Activated CD8-positive, alpha-beta memory T cell treated with anti-CD3 and anti-CD28 coated beads for 36 hours (primary cell): ENCODE data around the gene STAT5B. TPM values are rescaled to one million over a fixed set of nuclear protein-coding genes. Genes with fewer than 3 reads are reported as not detected.

Experiments used
- CTCF ChIA-PET: fragments of 350-600 bp; sonication (Branson Sonifier 250); formaldehyde crosslinking; loops from one replicate; lab custom pipeline; 2021; ENCODE audit warnings: antibody characterized with exemption; lab: Charles Lee
- POLR2A ChIA-PET: fragments of 350-600 bp; sonication (Branson Sonifier 250); formaldehyde crosslinking; loops from one replicate; lab custom pipeline; 2021; ENCODE audit warnings: antibody characterized with exemption; lab: Charles Lee
- total RNA-seq, 2 experiments: library from RNA; stranded (reverse); gene quantifications; one replicate each; pipeline ENCODE4 v1.2.3, GENCODE V29; 2021

The STAT5B gene
- total RNA-seq, 2 experiments from 2014 or later: 102 to 111 TPM

DNA sequence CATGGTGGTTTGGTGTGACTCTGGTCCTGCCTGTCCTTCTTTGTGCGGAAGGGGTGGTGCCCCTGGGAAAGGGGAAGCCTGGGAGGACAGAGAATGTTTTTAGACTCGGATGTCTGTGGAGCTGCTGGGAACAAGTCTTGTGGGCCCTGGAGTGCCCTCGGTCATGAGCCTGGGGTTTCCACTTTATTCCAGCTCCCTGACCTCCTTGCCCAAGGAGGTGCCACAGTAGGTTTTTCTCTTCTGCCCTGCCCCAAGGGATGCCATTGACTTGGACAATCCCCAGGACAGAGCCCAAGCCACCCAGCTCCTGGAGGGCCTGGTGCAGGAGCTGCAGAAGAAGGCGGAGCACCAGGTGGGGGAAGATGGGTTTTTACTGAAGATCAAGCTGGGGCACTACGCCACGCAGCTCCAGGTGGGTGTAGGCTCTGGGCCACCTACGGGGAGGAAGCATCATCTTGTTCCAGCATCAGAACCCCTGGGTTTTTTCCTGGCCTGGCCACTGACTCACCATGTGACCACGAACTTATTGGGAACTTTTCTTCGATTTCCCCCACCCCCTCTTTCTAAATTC lies 13.5 kb upstream of the STAT5B start:
- ChIA-PET POLR2A (interaction anchor here (0.6 to 4.2 kb wide), 11 partner anchors 9 to 67 kb away, joined by 3 to 30 read pairs (median 8); no protein-coding TSS in a partner anchor), CTCF (interaction anchor here (1.2 to 4.0 kb wide), 7 partner anchors 10 to 288 kb away, joined by 3 to 19 read pairs (median 4); partner anchors contain the start of gene PSMC3IP)

DNA sequence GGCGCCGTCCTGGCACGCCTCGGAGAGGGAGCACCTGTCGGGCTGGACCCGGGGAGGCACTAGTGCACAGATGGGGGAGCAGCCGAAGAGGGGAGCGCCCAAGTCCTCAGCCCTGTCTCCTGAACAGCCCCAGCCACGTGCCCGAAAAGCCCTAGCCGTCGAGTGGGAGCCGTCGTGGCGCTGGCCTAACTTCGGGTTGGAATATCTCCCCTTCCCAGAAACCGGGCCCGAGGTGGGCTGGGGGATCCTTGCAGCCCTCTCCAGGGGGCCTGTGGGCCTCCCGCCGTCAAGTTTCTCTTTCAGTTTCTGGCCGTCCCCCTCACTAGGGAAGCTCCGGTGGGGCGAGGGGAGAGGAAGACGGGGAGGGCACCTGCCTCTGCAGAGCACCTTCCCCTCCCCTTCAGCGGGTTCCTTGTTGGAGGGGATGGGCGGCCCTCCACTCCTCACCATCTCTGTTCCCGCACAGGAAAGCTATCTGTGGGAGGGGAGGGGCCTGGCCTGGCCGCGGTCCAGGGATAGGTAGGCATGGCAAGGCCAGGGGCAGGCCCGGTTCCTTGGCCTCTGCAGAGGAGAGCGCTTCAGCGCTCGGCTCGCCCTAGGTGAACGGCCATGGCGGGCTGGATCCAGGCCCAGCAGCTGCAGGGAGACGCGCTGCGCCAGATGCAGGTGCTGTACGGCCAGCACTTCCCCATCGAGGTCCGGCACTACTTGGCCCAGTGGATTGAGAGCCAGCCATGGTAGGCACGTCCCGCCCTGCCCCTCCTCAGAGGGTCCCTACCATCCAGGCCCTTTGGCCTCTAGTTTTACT lies 12.8 kb upstream of the STAT5B start:
- ChIA-PET POLR2A (interaction anchor here (0.6 to 4.2 kb wide), 14 partner anchors 10 to 133 kb away, joined by 3 to 30 read pairs (median 8); partner anchors contain the start of gene STAT3), CTCF (interaction anchor here (0.6 to 4.0 kb wide), 10 partner anchors 9 to 289 kb away, joined by 3 to 19 read pairs (median 4); partner anchors contain the start of genes PSMC3IP and STAT3)

DNA sequence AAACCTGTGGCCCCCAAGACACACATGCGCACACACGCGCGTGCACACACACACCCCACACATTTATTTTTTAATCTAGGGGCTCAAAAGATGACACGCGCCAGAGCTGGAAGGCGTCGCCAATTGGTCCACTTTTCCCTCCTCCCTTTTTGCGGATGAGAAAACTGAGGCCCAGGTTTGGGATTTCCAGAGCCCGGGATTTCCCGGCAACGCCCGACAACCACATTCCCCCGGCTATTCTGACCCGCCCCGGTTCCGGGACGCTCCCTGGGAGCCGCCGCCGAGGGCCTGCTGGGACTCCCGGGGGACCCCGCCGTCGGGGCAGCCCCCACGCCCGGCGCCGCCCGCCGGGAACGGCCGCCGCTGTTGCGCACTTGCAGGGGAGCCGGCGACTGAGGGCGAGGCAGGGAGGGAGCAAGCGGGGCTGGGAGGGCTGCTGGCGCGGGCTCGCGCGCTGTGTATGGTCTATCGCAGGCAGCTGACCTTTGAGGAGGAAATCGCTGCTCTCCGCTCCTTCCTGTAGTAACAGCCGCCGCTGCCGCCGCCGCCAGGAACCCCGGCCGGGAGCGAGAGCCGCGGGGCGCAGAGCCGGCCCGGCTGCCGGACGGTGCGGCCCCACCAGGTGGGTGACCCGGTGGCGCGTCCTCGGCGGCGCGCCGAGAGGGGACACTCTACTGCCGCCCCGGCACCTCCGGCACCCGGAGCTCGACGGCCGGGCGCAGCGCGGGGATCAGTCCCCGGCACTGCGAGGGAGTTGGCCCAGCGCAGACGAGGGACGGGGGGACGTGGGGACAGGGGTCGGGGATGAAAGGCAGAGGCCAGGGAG lies 12.0 kb upstream of the STAT5B start, which contains the start of gene STAT5A:
Gene STAT5A (plus strand): TSS at position 522 of the 826 bp plus-strand sequence. CDS start 914 bp downstream, outside the sequence.
- ChIA-PET CTCF (interaction anchor here (0.6 to 4.0 kb wide), 6 partner anchors 14 to 290 kb away, joined by 3 to 19 read pairs (median 4); partner anchors contain the start of genes PSMC3IP and STAT3), POLR2A (interaction anchor here (0.6 to 4.2 kb wide), 13 partner anchors 9 to 134 kb away, joined by 3 to 30 read pairs (median 8); partner anchors contain the start of gene STAT3)

DNA sequence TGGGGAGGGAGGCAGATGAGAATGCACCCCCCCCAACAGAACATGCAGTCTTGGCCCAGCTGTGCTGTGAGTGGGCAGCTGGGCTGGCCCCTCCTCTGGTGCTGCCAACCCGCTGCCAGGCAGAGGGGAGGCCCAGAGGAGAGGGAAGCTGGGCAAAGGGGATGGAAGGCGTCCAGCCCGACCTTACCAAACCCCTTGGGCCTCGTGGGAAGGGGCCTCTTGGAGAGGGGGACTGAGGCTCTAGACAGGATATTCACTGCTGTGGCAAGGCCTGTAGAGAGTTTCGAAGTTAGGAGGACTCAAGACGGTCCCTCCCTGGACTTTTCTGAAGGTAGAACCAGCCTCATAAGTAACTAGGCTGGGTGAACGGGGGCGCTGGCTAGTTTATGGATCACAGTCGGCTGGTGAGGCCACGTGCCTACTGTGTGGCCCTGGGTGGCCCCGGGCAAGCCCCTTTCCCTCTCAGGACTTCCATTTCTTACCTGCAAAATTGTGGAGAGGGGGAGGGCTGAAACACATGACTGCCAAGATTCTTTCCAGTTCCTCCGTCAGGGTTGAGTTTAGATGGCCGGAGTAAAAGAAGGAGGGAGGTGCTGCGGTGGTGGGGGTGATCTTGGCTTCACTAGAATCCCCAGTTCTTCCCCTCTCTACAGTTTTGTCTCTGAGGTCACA lies 11.2 kb upstream of the STAT5B start:
- CTCF ChIA-PET: interaction anchor here (0.6 to 4.0 kb wide), 7 partner anchors 13 to 67 kb away, joined by 3 to 19 read pairs (median 3); no protein-coding TSS in a partner anchor
- POLR2A ChIA-PET: interaction anchor here (1.4 to 4.2 kb wide), 7 partner anchors 13 to 65 kb away, joined by 3 to 30 read pairs (median 8); no protein-coding TSS in a partner anchor

DNA sequence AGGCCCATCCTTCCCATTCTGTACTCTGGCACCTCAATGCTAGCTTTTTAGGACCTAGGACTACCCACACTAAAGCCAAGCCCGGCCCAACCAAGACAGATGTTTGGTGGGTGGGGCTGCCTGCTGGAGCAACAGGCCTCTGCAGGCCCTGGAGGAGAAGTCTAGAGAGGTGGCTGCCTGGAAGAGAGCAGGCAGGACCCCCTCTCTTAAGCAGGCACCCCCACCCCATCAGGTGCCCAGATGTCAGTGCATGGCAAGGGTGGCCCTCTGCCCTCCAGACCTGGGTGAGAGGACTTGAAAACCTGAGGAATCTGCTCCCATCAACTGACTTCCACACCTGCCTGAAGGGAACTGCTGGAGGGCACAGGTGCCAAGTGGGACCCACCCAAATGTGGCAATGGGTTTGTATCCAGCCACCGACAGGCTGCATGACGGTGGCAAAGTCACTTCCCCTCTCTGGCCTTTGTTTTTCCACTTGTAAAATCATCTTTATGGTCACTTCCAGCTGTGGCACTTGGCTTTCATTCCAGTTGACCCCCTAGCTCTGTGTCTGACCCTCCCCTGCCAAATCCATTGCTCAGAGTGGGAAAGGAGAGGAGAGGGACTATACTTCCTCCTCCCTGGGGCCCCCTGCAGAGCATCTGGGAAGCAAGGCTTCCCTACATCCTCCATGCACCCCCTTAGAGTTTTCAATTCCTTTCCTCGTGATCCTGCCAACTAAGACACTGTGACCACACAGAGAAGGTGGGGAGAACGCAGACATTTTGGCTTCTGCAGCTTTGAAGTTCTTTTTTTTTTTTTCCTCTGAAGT lies 10.4 kb upstream of the STAT5B start:
- ChIA-PET CTCF (interaction anchor here (0.6 to 4.0 kb wide), 6 partner anchors 12 to 116 kb away, joined by 3 to 19 read pairs (median 4); no protein-coding TSS in a partner anchor), POLR2A (interaction anchor here (1.2 to 4.2 kb wide), 3 partner anchors 36 to 39 kb away, joined by 3 to 24 read pairs (median 3); no protein-coding TSS in a partner anchor)

DNA sequence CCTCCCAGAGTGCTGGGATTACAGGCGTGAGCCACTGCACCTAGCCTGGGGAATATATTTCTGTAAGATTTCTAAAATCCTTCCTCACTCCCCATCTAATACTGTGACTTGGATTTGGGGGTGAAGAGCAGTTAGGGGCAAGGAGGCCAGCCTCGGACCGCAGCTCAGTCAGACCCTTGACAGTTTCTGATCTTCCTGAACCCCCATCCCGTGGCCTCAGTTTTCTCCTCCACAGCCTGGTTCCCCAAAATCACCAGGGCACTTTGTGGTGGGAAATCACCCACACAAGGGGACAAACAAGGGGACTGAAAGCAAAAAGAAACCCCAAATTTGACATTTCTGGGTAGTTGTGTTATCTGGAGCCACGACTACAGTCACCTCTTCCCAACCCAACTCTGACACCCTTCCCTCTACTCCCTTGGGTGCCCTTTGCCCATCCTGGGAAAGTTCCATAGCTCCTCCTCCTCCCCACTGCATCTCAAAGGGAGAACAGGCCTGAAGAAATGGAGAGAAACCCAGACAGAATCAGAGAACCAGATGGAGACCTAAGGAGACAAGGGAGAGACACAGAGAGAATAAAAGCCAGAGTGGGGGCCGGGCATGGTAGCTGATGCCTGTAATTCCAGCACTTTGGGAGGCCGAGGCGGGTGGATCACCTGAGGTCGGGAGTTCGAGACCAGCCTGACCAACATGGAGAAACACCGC lies 9.3 kb upstream of the STAT5B start:
- ChIA-PET POLR2A (interaction anchor here (0.6 to 4.2 kb wide), 5 partner anchors 11 to 260 kb away, joined by 3 to 24 read pairs (median 3); no protein-coding TSS in a partner anchor), CTCF (interaction anchor here (0.7 to 1.4 kb wide), 2 partner anchors 118 to 168 kb away, joined by 3 to 5 read pairs; no protein-coding TSS in a partner anchor)

DNA sequence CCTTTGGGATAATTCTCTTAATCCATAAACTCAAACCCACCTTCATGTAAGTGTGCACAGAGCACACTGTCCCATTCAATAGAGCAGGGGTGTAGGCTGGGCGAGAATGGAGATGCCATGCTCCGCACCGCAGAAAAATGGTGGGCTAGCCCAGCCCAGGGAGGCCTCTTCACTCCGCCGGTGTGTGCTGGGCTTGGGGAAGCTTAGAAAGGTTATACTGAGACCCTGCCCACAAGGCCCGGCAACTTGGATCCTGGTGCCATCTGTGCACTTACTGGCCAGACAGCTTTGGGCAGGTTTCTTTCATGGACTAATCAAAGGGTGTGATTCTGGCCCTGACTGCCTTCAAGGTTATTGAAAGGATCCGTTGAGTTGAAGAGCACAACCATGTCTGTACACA lies 8.4 kb upstream of the STAT5B start:
- ChIA-PET CTCF (no interaction called here), POLR2A (interaction anchor here (0.6 to 0.7 kb wide), 2 partner anchors 10 to 132 kb away, joined by 3 to 4 read pairs; no protein-coding TSS in a partner anchor)

DNA sequence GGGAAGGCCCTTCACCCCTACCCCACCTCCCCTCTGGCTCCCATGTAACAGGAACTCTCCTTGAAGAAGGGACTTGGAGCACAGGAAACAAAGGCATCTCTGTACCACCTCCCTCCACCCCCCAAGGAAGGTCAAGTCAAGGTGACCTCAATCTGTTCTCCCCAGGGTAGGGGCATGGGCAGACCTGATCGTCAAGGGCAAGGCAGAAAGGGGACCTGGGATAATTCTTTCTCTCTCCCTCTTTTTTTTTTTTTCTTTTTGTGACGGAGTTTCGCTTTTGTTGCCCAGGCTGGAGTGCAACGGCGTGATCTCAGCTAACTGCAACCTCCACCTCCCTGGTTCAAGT lies 7.8 kb upstream of the STAT5B start:
- ChIA-PET CTCF (no interaction called here), POLR2A (interaction anchor here (0.7 kb wide), 1 partner anchor 10 kb away, joined by 4 read pairs; no protein-coding TSS in a partner anchor)

DNA sequence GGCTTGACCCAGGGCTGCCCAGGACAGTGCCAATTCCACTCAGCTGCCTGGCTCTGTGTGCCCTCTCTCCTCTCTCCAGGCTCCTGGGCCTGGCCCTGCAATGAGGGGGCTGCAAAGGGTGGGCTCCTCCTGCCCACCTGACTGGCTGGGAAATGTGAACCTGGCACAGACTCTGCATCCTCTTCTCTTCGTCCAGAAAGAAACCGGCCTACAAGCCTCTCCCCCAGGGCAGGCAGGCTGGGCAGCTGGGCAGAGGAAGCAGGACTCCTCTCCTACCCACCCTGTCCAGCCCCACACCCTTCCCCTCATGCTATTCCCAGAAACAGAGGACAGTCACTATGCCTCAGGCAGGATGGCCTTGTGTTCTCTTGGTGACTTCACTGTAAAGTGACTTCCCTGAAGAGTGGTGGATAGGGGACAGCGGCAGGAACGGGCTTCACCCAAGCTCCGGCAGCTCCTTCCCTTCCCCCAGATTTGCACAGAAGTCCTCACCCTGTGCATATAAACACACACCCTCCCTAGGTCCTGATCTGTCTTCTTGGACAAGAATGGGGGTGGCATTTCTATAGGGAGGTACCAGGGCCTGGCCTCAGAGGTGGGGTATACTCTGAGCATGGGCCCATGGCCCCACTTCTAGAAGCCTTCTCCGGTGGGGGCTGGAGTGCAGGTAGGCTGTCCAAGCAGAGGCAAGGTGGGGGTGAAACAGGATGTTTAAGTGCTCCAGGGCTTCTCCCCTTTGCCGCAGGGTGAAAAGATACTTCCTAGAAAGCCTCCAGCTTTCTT lies 7.2 kb upstream of the STAT5B start:
- CTCF ChIA-PET: no interaction called here
- POLR2A ChIA-PET: no interaction called here

DNA sequence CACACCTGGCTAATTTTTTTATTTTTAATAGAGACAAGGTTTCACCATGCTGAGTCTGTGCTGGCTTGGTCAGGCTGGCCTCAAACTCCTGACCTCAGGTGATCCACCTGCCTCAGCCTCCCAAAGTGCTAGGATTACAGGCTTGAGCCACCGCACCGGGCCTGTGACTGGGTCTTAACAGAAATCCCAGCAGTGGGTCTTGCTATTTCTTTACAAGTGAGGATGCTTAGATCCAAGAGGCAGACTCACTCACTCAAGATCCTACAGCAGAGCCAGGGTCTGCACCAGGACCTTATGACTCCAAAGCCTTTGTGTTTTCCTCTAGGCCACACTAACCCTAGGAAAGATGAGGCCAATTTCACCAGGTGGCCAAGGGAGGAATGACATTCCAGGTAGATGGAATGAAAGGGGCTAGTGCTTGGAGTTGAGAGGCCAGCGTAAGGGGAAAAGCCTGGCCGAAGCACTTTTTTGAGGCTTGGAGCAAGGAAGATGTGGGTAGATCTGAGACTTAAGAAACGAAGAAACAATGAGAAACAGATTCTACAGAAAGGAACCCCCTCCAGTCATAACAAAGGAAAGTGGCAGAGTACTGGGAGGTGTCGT lies 6.4 kb upstream of the STAT5B start:
- POLR2A ChIA-PET: no interaction called here

DNA sequence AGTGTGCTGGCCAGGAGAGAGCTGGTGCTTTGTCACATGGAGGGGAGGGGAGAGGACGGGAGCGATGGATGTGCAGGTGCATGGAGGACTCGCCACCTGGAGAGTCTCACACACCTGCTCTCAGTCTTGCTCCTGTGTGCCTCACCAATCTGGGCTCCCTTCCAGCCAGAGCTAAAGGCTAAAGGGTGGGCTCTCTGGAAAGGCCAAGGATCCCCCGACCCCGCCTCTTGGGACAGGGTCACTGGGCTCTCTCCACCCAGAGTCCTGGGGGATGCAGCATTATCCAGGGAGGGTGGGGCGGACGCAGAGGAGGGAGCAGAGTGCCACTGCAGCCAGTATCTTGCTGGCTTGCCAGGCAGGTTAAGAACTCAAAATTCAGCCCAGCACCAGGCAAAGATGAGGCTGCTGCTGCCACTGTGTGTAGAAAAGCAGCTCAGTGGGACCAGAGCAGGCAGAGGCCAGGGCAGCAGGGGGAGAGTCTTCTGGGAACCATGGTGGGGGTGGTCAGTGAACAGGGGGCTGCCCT lies 5.4 kb upstream of the STAT5B start:
- POLR2A ChIA-PET: interaction anchor here (0.7 kb wide), 1 partner anchor 236 kb away, joined by 3 read pairs; no protein-coding TSS in a partner anchor
- CTCF ChIA-PET: interaction anchor here (1.4 to 2.3 kb wide), 2 partner anchors 12 to 59 kb away, joined by 5 to 8 read pairs; no protein-coding TSS in a partner anchor

More for the DNA sequence above, 6.4 kb upstream of the STAT5B start:
- CTCF ChIA-PET: interaction anchor here (1.4 to 2.3 kb wide), 2 partner anchors 13 to 60 kb away, joined by 5 to 8 read pairs; no protein-coding TSS in a partner anchor

DNA sequence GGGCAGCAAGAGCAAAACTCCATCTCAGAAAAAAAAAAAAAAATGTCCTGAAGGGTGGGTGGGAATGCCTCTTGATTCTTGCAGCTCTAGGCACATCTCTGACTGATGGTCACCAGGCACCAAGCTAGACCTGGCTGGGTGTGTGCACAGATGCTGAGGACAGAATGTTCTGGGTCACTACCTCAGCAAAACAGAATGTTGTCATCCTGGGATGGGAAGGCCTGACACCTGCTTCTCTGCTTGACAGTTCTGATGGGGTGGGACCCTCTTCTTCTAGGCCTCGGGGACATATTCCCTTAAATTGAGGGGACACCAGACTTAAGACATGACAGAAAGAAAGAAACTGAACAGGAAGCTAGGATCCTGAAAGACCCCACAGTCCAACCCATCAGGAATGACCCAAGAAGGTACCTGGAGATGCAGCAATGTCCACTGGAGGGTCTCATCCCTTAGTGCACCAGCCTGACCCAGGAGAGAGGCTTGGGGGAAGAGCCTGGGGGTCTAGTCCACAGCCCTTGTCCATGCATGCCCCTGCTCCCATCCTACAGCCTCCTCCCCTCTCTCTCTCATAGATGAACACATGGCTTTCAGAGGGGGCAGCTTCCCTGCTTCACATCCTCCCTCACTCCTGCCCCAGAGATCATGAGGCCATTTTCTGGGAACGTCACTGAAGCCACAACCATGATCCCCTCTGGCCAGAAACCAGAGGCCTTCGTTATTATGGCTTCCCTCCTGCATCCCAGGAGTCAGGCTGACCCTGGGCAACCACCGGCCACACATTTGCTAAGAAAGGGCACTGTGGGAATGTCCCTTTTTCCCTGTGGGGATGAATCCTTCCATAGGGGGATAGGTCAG lies 3.8 kb upstream of the STAT5B start:
- ChIA-PET CTCF (interaction anchor here (1.2 to 3.5 kb wide), 3 partner anchors 9 to 58 kb away, joined by 3 to 17 read pairs (median 8); no protein-coding TSS in a partner anchor), POLR2A (interaction anchor here (1.1 kb wide), 1 partner anchor 9 kb away, joined by 8 read pairs; no protein-coding TSS in a partner anchor)

DNA sequence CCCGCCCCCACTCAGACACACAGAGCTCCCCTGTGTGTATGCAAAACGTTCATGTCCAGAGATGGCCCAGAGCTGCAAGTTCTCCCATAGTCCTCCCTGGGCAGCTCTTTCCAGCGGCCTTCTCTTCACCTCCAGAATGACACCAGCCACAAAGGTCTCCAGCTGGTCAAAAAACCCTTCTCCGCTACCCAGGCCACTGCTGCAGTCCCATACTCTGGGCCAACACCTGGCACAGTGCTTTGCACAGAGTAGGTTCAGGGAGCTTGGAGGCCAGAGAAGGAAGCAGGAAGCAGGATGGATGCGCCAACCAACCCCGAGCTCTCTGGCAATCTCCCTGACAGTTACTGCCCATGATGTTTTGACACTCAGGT lies 1.1 kb upstream of the STAT5B start:
- POLR2A ChIA-PET: interaction anchor here (0.9 to 1.6 kb wide), 2 partner anchors 11 to 29 kb away, joined by 3 to 13 read pairs; partner anchors contain the start of gene STAT5A

More for the DNA sequence above, 1.1 kb upstream of the STAT5B start:
- CTCF ChIA-PET: interaction anchor here (1.2 to 3.5 kb wide), 2 partner anchors 12 to 55 kb away, joined by 4 to 17 read pairs; no protein-coding TSS in a partner anchor
